Measurements from ENCODE around the gene DENND4C.

DNA sequence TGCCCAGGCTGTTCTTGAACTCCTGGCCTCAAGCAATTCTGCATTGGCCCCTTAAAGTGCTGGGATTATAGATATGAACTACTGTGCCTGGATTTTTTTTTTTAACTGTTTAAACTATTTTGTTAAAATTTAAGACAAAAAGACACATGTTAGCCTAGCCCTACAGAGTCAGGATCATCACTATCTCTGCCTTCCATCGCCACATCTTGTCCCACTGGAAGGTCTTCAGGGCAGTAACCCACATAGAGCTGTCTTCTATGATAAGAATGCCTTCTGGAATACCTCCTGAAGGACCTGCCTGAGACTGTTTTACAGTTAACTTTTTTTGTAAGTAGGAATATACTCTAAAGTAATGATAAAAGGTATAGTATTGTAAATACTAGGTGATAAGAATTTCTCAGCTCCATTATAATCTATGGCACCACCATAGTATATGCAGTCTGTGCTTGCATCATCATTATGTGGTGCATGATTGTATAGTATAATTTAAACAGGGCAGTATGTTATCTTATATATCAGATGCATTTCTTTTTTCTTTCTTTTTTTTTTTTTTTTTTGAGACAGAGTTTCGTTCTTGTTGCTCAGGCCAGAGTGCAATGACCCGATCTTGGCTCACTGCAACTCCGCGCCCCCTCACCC is 52.7 kb downstream of the DENND4C start:
- no peak for TF ChIP-seq POLR2A (IDR thresholded peaks at IDR 0.05)
- TF ChIP-seq, protein P1, sequence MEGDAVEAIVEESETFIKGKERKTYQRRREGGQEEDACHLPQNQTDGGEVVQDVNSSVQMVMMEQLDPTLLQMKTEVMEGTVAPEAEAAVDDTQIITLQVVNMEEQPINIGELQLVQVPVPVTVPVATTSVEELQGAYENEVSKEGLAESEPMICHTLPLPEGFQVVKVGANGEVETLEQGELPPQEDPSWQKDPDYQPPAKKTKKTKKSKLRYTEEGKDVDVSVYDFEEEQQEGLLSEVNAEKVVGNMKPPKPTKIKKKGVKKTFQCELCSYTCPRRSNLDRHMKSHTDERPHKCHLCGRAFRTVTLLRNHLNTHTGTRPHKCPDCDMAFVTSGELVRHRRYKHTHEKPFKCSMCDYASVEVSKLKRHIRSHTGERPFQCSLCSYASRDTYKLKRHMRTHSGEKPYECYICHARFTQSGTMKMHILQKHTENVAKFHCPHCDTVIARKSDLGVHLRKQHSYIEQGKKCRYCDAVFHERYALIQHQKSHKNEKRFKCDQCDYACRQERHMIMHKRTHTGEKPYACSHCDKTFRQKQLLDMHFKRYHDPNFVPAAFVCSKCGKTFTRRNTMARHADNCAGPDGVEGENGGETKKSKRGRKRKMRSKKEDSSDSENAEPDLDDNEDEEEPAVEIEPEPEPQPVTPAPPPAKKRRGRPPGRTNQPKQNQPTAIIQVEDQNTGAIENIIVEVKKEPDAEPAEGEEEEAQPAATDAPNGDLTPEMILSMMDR (IDR thresholded peaks at IDR 0.05): no peak
